AG09309 (cell line): Measurements from ENCODE around the gene KLHL18.

Experiments used
- DNase-seq: peaks from one replicate; pipeline ENCODE4 v3.0.0-alpha.2; 2010; ENCODE audit warnings: low read depth
- H3K4me3 ChIP-seq: 2 replicates; pipeline ENCODE4 v1.5.1; 2011; ENCODE audit warnings: mild to moderate bottlenecking, low read depth, low read length, moderate library complexity; ENCODE audit not compliant: control insufficient read depth
- CTCF ChIP-seq: IDR thresholded peaks from 2 replicates; pipeline ENCODE4 v1.5.1; 2011; ENCODE audit warnings: mild to moderate bottlenecking, low read depth, low read length, inconsistent platforms; ENCODE audit not compliant: insufficient read depth, control insufficient read depth; ENCODE audit errors: missing control alignments

Gene KLHL18

GRCh38 chr3:47282424-47283192, at the start of gene KLHL18, which contains the start of gene KIF9:
Gene KLHL18, plus strand, starts transcription at chr3:47282944. Its CDS starts 22 bp downstream, at chr3:47282966.
Gene KIF9, minus strand, starts transcription at chr3:47282799. Its CDS starts 5,425 bp downstream, at chr3:47277374.
- TF ChIP-seq CTCF: peak; percentile 1
- DNase-seq: peak; percentile 71
- H3K4me3 ChIP-seq: peak within 1 kb of the TSS; percentile 93

DNA sequence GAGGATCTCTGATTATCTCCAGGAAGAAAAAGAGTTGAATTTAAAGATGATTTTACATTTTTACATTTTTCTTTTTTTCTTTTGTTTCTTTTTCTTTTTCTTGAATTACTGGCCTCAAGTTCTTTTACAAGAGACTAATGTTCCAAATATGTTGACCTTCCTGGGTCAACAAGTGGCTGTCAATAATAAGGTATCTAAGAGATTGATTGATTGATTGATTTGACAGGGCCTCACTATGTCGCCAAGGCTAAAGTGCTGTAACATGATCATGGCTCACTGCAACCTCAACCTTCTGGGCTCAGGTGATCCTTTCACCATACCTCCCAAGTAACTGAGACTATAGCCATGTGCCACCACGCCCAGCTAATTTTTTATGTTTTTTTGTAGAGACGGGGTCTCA, 44.7 kb upstream of the KLHL18 start:
- H3K4me3 ChIP-seq: no peak overlapping the region
- DNase-seq: no peak
- no peak for TF ChIP-seq CTCF

- no peak overlapping the region for H3K4me3 ChIP-seq
- TF ChIP-seq CTCF: no peak
- DNase-seq: no peak
These were observed 42.8 kb upstream of the KLHL18 start for GRCh38 chr3:47239929-47240328.

DNA sequence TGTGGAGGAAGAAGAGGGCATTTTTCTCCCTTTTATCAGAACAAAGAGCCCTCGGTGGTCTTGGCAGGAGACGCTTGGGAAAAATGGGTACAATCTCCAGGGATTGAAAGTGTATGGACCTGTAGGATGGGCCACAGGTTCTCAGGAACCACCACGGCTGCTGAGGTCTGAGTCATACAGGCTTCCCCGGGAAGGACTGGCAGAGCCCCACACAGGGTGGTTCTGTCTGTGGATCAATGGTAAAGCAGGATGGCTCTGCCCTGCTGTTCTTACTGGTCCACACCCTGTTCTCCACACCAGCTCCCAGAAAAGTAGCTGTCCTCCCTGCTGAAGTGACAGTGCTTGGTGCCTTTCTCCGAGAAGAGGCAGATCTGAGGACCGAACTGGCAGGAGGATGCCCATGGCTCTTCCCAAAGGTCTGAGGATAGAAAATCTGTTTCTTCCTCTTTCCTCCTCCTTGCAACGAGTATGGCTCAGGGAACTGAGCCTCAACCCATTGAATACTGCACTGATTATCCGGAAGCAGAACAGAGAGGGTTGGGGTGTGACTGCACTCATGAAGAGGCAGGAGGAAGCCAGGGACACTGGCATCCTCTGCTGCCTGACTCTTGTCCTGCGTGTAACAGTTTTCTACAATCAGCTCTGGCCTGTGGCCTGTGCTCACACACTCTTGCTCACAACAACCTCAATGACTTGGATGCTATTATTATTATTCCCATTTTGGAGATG, 39.2 kb upstream of the KLHL18 start:
- no peak for DNase-seq
- no peak for TF ChIP-seq CTCF
- H3K4me3 ChIP-seq: no peak overlapping the region

DNA sequence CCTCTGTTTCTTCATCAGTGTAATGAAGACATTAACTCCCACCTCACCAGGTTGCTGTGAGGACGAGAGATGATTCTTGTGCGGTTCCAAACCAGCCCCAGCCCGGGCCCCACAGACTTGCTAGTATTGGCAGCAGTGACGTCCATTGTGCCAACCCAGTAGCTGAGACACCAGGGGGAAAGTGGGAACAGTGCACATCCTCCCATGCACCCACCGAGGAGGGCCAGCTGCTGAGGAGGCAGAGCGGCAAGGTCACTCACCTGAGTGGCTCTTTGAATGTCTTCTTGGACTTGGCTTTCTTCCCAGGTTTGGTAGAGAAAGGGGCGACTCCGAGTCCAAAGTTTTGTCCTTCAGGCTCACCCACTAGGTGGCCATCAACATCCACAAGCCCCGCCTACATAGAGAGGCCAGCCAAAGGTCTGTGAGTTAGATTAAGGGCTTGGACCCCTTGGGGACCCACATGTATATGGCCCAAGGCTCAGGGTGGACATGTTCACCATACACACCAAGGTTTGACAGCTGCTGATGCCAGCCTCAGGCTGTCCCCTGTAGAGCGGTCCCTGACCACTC, 38.1 kb upstream of the KLHL18 start:
- no peak overlapping the region for H3K4me3 ChIP-seq
- DNase-seq: no peak
- TF ChIP-seq CTCF: no peak

GRCh38 chr3:47245271-47245670, 37.5 kb upstream of the KLHL18 start:
- DNase-seq: no peak
- no peak overlapping the region for H3K4me3 ChIP-seq
- no peak for TF ChIP-seq CTCF
